Stimulated activated CD4-positive, alpha-beta T cell treated with anti-CD3 and anti-CD28 coated beads, Interleukin-4, amount 100 ng/mL, for 4 hours (primary cell): Measurements from ENCODE around the gene MSX2.

Source experiments
- DNase-seq, 2 experiments: peaks; one replicate each; pipeline ENCODE4 v3.0.0-alpha.2; 2020

Gene MSX2

DNA sequence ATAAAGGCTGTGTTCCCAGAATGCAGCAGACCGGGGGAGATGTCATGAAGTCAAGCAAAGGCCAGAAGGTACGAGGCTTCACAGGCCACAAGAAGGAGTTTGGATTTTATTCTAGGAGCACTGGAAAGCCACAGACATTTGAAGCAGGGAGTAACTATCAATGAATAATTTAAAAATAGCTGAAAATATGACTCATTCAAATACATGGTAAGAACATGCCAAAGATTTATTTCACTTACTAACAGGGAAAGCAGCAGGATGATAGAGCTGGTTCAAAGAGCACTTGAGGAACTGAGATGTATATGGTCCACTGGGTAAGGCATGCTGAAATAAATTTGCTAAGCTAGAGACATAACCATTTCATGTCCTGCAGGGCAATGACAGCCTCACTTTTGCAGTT lies 53.2 kb downstream of the MSX2 start:
- no peak for DNase-seq
